CD14-positive monocyte (primary cell): Measurements from ENCODE around the gene SFRP4. TPM values are rescaled to one million over a fixed set of nuclear protein-coding genes. Genes with fewer than 3 reads are reported as not detected.

Experiments used
- DNase-seq, 3 donors: peaks; one replicate each; pipeline ENCODE4 v3.0.0-alpha.2; 2011 to 2022
- H2AFZ ChIP-seq: 2 replicates; pipeline ENCODE4 v1.6.0; 2012; ENCODE audit warnings: mild to moderate bottlenecking, low read depth, low read length, inconsistent platforms; ENCODE audit not compliant: insufficient read depth, poor library complexity, severe bottlenecking
- H3K27ac ChIP-seq, 2 donors: 1 replicate in 1 of 2; 2 replicates in 1 of 2; pipeline ENCODE4 v1.5.1; 2012 to 2013; ENCODE audit warnings: low read length in 2 of 2, control low read depth in 1 of 2, inconsistent platforms in 1 of 2, low read depth in 1 of 2, mild to moderate bottlenecking in 1 of 2
- H3K27me3 ChIP-seq, 2 donors: one replicate each; pipeline versions ENCODE4 v1.6.0 to v1.6.1; 2011 to 2013; ENCODE audit warnings: low read length in 2 of 2; ENCODE audit not compliant: control insufficient read depth in 2 of 2, insufficient read depth in 2 of 2
- H3K36me3 ChIP-seq, 2 donors: replicated peaks in 1 of 2; 1 replicate in 1 of 2; 2 replicates in 1 of 2; pipeline versions ENCODE4 v1.5.1 to v1.6.1; 2012 to 2013; ENCODE audit warnings: low read length in 2 of 2, control low read depth in 1 of 2, inconsistent platforms in 1 of 2, mild to moderate bottlenecking in 1 of 2; ENCODE audit not compliant: insufficient read depth in 2 of 2, control insufficient read depth in 1 of 2
- H3K4me1 ChIP-seq, 2 donors: 1 replicate in 1 of 2; 2 replicates in 1 of 2; pipeline versions ENCODE4 v1.5.1 to v1.6.1; 2012 to 2013; ENCODE audit warnings: low read length in 2 of 2, control low read depth in 1 of 2, inconsistent platforms in 1 of 2, mild to moderate bottlenecking in 1 of 2, moderate library complexity in 1 of 2; ENCODE audit not compliant: insufficient read depth in 2 of 2, control insufficient read depth in 1 of 2
- H3K4me2 ChIP-seq: replicated peaks from 2 replicates; pipeline ENCODE3; 2012; ENCODE audit warnings: low read length, moderate library complexity, mild to moderate bottlenecking; ENCODE audit not compliant: poor library complexity, severe bottlenecking; ENCODE audit errors: extremely low read depth
- H3K4me3 ChIP-seq, 3 experiments: fragments of 200-600 bp in 1 of 3; sonication (generic) in 1 of 3; replicated peaks in 1 of 3; 1 replicate in 2 of 3; 2 replicates in 1 of 3; pipeline ENCODE4 v1.5.1; 2011 to 2013; ENCODE audit warnings: low read length in 3 of 3, mild to moderate bottlenecking in 3 of 3, control low read depth in 2 of 3, low read depth in 2 of 3, inconsistent platforms in 1 of 3, moderate library complexity in 1 of 3
- H3K79me2 ChIP-seq: 2 replicates; pipeline ENCODE4 v1.6.0; 2012; ENCODE audit warnings: mild to moderate bottlenecking, control low read depth, inconsistent platforms, low read length, moderate library complexity; ENCODE audit not compliant: insufficient read depth
- H3K9ac ChIP-seq: 2 replicates; pipeline ENCODE4 v1.6.0; 2017; ENCODE audit warnings: low read length, mild to moderate bottlenecking; ENCODE audit not compliant: insufficient read depth, poor library complexity, severe bottlenecking
- H3K9me3 ChIP-seq, 2 donors: replicated peaks in 1 of 2; 1 replicate in 1 of 2; 2 replicates in 1 of 2; pipeline versions ENCODE4 v1.5.1 to v1.6.1; 2012 to 2013; ENCODE audit warnings: low read length in 2 of 2, control low read depth in 1 of 2; ENCODE audit not compliant: control insufficient read depth in 1 of 2, insufficient read depth in 1 of 2
- H4K20me1 ChIP-seq: 2 replicates; pipeline ENCODE4 v1.6.0; 2012; ENCODE audit warnings: mild to moderate bottlenecking, low read length, control low read depth, moderate library complexity; ENCODE audit not compliant: insufficient read depth
- H3K27ac Mint-ChIP-seq, 7 donors: one replicate each; pipeline ENCODE4 v1.8.0; 2020; ENCODE audit warnings: mild to moderate bottlenecking in 7 of 7, mixed read lengths in 7 of 7, moderate library complexity in 6 of 7, inconsistent platforms in 2 of 7
- H3K27me3 Mint-ChIP-seq, 3 donors: one replicate each; pipeline ENCODE4 v1.8.0; 2021 to 2022; ENCODE audit warnings: low read depth in 3 of 3, mild to moderate bottlenecking in 3 of 3, mixed read lengths in 3 of 3, moderate library complexity in 3 of 3, inconsistent platforms in 1 of 3
- H3K36me3 Mint-ChIP-seq, 2 donors: one replicate each; pipeline ENCODE4 v1.8.0; 2020; ENCODE audit warnings: mixed read lengths in 2 of 2, inconsistent platforms in 1 of 2, mild to moderate bottlenecking in 1 of 2
- H3K4me1 Mint-ChIP-seq: one replicate; pipeline ENCODE4 v1.8.0; 2020; ENCODE audit warnings: mild to moderate bottlenecking, mixed read lengths
- H3K4me3 Mint-ChIP-seq, 2 donors: one replicate each; pipeline ENCODE4 v1.8.0; 2020; ENCODE audit warnings: mild to moderate bottlenecking in 2 of 2, mixed read lengths in 2 of 2, moderate library complexity in 1 of 2
- H3K9me3 Mint-ChIP-seq, 7 donors: one replicate each; pipeline ENCODE4 v1.8.0; 2020 to 2022; ENCODE audit warnings: mixed read lengths in 7 of 7, mild to moderate bottlenecking in 6 of 7, moderate library complexity in 6 of 7, inconsistent platforms in 2 of 7
- WGBS: methylation state at CpG from one replicate; pipeline ENCODE4 v1.1.5; 2013; ENCODE audit warnings: missing lambda C conversion rate; ENCODE audit not compliant: insufficient coverage; 5-methylcytosine and 5-hydroxymethylcytosine counted together
- intact Hi-C, 2 donors: fragments of 100-400 bp; cut with micrococcal nuclease; formaldehyde crosslinking; loops; one replicate each; pipeline versions ENCODE4 v1.15.0 to v1.15.1; 2023
- polyA plus RNA-seq, 3 donors: library from polyadenylated mRNA; depleted of rRNA in 1 of 3; unstranded in 2 of 3; stranded (reverse) in 1 of 3; fragments of 300-500 nt in 2 of 3; fragments of >200 nt in 1 of 3; fragmentation: Illumina TruSeq in 2 of 3; gene quantifications; 1 replicate in 2 of 3; 2 replicates in 1 of 3; pipeline ENCODE4 v1.2.3, GENCODE V29; 2012 to 2021
- TF ChIP-seq, protein P1 (sequence below): fragments of 200-600 bp; IDR thresholded peaks from one replicate; pipeline ENCODE4 v1.8.0; 2022; ENCODE audit warnings: antibody characterized with exemption, mild to moderate bottlenecking

Gene SFRP4
- polyA plus RNA-seq, 3 donors, result not detected

DNA sequence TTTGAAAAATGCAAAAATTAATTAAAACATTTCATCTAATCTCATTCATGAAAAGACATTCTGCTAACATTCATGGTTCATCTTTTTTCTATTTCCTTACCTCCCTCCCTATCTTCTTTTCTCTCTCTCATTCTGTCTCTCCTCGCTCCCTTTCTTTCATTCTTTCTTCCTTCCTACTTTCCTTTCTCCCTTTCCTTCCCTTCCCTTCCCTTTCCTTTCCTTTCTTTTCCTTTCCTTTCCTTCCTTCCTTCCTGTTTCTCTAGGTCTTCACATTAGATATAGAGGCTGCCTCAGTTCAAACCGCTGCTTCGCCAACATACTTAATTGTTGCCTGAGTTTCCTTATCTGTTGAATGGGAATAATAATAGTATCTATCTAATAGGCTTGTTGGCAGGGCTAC, 21.9 kb downstream of the SFRP4 start:
- Mint-ChIP-seq H3K4me1 (no peaks in the 10 kb centered on the region), H3K9me3 (peaks cover 0 to 8% (median 2%) of the 10 kb centered on the region in 7 donors)
- intact Hi-C loops, result no loop called here

DNA sequence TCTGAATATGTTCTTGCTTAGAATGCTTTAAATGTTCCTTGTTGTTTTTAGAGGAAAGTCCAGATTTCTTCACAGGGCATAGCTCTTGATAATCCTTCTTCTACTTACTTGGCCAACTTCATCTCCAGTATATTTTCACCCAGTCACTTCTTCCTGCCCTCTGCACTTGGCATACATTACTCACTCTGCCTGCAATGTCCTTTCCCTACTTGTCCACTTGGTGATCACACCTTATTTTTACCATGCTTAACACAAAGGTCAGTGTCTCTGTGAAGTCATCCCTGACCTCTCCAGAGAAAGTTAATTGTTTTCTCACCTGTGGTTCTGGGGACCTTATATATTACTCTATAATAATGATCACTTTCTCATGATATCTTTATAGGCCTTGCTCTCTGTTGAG, 23.3 kb downstream of the SFRP4 start:
- H3K79me2 ChIP-seq, result no peaks in the 10 kb centered on the region
- H3K27me3 Mint-ChIP-seq, result no peaks in the 10 kb centered on the region
- no peaks in the 10 kb centered on the region for H3K4me1 ChIP-seq
- intact Hi-C loops, result no loop called here
- peaks cover 0 to 8% (median 2%) of the 10 kb centered on the region in 7 donors for H3K9me3 Mint-ChIP-seq
- TF ChIP-seq, protein P1, sequence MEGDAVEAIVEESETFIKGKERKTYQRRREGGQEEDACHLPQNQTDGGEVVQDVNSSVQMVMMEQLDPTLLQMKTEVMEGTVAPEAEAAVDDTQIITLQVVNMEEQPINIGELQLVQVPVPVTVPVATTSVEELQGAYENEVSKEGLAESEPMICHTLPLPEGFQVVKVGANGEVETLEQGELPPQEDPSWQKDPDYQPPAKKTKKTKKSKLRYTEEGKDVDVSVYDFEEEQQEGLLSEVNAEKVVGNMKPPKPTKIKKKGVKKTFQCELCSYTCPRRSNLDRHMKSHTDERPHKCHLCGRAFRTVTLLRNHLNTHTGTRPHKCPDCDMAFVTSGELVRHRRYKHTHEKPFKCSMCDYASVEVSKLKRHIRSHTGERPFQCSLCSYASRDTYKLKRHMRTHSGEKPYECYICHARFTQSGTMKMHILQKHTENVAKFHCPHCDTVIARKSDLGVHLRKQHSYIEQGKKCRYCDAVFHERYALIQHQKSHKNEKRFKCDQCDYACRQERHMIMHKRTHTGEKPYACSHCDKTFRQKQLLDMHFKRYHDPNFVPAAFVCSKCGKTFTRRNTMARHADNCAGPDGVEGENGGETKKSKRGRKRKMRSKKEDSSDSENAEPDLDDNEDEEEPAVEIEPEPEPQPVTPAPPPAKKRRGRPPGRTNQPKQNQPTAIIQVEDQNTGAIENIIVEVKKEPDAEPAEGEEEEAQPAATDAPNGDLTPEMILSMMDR, result no peak
- H3K4me1 Mint-ChIP-seq, result no peaks in the 10 kb centered on the region
- no peak overlapping the region for H3K4me3 ChIP-seq
- H3K27me3 ChIP-seq, result no peaks in the 10 kb centered on the region
- H4K20me1 ChIP-seq, result no peaks in the 10 kb centered on the region
- peaks cover 4 to 6% of the 10 kb centered on the region in 2 donors for H3K36me3 ChIP-seq
- no peak overlapping the region for H3K27ac Mint-ChIP-seq
- DNase-seq, result no peak
- no peak overlapping the region for H3K4me3 Mint-ChIP-seq
- H2AFZ ChIP-seq, result no peak overlapping the region
- H3K9ac ChIP-seq, result no peak overlapping the region
- H3K27ac ChIP-seq, result no peak overlapping the region
- H3K36me3 Mint-ChIP-seq, result peaks cover 23 to 26% of the 10 kb centered on the region in 2 donors
- no peaks in the 10 kb centered on the region for H3K9me3 ChIP-seq
- no peak overlapping the region for H3K4me2 ChIP-seq

More for the DNA sequence above, 21.9 kb downstream of the SFRP4 start:
- Histone ChIP-seq H3K27ac (no peak overlapping the region), H4K20me1 (no peaks in the 10 kb centered on the region), H3K4me2 (no peak overlapping the region), H3K4me1 (no peaks in the 10 kb centered on the region), H2AFZ (no peak overlapping the region), H3K9ac (no peak overlapping the region), H3K9me3 (no peaks in the 10 kb centered on the region), H3K79me2 (no peaks in the 10 kb centered on the region), H3K27me3 (no peaks in the 10 kb centered on the region), H3K36me3 (peaks cover 4 to 6% of the 10 kb centered on the region in 2 donors), H3K4me3 (no peak overlapping the region)
- Mint-ChIP-seq H3K27ac (no peak overlapping the region), H3K36me3 (peaks cover 18 to 21% of the 10 kb centered on the region in 2 donors), H3K4me3 (no peak overlapping the region), H3K27me3 (no peaks in the 10 kb centered on the region)
- no peak for DNase-seq
- TF ChIP-seq, protein P1, result no peak
- 92% methylated on average over 1 of the region's 3 CpGs for WGBS
